H1 (cell line): ENCODE results near the gene CDK8. TPM values are rescaled to one million over a fixed set of nuclear protein-coding genes. Genes with fewer than 3 reads are reported as not detected.

ENCODE experiments used
- CTCF ChIA-PET: fragments of 300-600 bp; sonication (Branson Sonifier 250); formaldehyde crosslinking; loops from one replicate; lab custom pipeline; 2021; ENCODE audit not compliant: partially characterized antibody; lab: Charles Lee
- POLR2A ChIA-PET: fragments of 300-600 bp; sonication (Branson Sonifier 250); formaldehyde crosslinking; loops from one replicate; lab custom pipeline; 2021; ENCODE audit warnings: inconsistent platforms; ENCODE audit not compliant: partially characterized antibody; lab: Charles Lee
- DNase-seq, 2 experiments: peaks; one replicate each; pipeline versions ENCODE4 v3.0.0 to v3.0.0-alpha.2; 2010 to 2022; ENCODE audit warnings: low spot score in 2 of 2, low read depth in 1 of 2, mixed read lengths in 1 of 2
- FAIRE-seq: peaks from 2 replicates; lab custom pipeline; 2011; peaks lifted over from hg19 to GRCh38; lab: Jason Lieb, UNC
- H2AFZ ChIP-seq: 2 replicates; pipeline ENCODE4 v1.8.1; 2012; ENCODE audit warnings: low read length, inconsistent platforms
- H2AK5ac ChIP-seq: 2 replicates; pipeline ENCODE4 v1.6.1; 2013; ENCODE audit warnings: low read depth, low read length
- H2BK120ac ChIP-seq: replicated peaks from 2 replicates; pipeline ENCODE3; 2013; ENCODE audit warnings: low read depth, low read length, inconsistent platforms
- H2BK12ac ChIP-seq: 2 replicates; pipeline ENCODE4 v1.6.1; 2013; ENCODE audit warnings: low read depth, low read length
- H2BK15ac ChIP-seq: 2 replicates; pipeline ENCODE4 v1.6.1; 2013; ENCODE audit warnings: low read length
- H2BK20ac ChIP-seq: 2 replicates; pipeline ENCODE4 v1.6.1; 2013; ENCODE audit warnings: low read length
- H2BK5ac ChIP-seq: 2 replicates; pipeline ENCODE4 v1.6.1; 2013; ENCODE audit warnings: low read depth, low read length
- H3K14ac ChIP-seq: 2 replicates; pipeline ENCODE4 v1.6.1; 2013; ENCODE audit warnings: inconsistent platforms; ENCODE audit not compliant: insufficient read length
- H3K18ac ChIP-seq: 2 replicates; pipeline ENCODE4 v1.6.1; 2013; ENCODE audit warnings: low read length; ENCODE audit errors: extremely low read depth
- H3K23ac ChIP-seq: 2 replicates; pipeline ENCODE4 v1.6.1; 2013; ENCODE audit warnings: inconsistent platforms; ENCODE audit not compliant: insufficient read length
- H3K23me2 ChIP-seq: 2 replicates; pipeline ENCODE4 v1.6.1; 2013; ENCODE audit warnings: low read depth, low read length
- H3K27ac ChIP-seq: 2 replicates; pipeline ENCODE4 v1.6.1; 2011; ENCODE audit warnings: low read depth, low read length, inconsistent platforms
- H3K27me3 ChIP-seq, 4 experiments: replicated peaks in 1 of 4; 1 replicate in 1 of 4; 2 replicates in 3 of 4; pipeline versions ENCODE4 v1.6.1 to v1.8.1; 2011 to 2013; ENCODE audit warnings: low read length in 3 of 4, mild to moderate bottlenecking in 3 of 4, inconsistent platforms in 2 of 4, mixed read lengths in 2 of 4, moderate library complexity in 1 of 4; ENCODE audit not compliant: control insufficient read depth in 3 of 4, insufficient read depth in 3 of 4; ENCODE audit errors: extremely low read depth in 1 of 4
- H3K36me3 ChIP-seq, 4 experiments: 2 replicates each; pipeline versions ENCODE4 v1.6.1 to v1.8.1; 2011 to 2013; ENCODE audit warnings: mild to moderate bottlenecking in 4 of 4, low read length in 3 of 4, moderate library complexity in 2 of 4, control low read depth in 1 of 4, inconsistent platforms in 1 of 4; ENCODE audit not compliant: insufficient read depth in 4 of 4, control insufficient read depth in 2 of 4
- H3K4ac ChIP-seq: replicated peaks from 2 replicates; pipeline ENCODE3; 2013; ENCODE audit warnings: low read length, low read depth, mixed read lengths, inconsistent platforms; ENCODE audit not compliant: insufficient read length
- H3K4me1 ChIP-seq, 4 experiments: replicated peaks in 1 of 4; 1 replicate in 1 of 4; 2 replicates in 3 of 4; pipeline versions ENCODE4 v1.6.1 to v1.8.1; 2011 to 2013; ENCODE audit warnings: low read length in 3 of 4, inconsistent platforms in 2 of 4, mixed read lengths in 1 of 4; ENCODE audit not compliant: insufficient read depth in 4 of 4, control insufficient read depth in 3 of 4
- H3K4me2 ChIP-seq, 2 experiments: 2 replicates each; pipeline versions ENCODE4 v1.6.1 to v1.8.1; 2011 to 2013; ENCODE audit warnings: low read depth in 2 of 2, low read length in 2 of 2, control low read depth in 1 of 2, inconsistent platforms in 1 of 2, mild to moderate bottlenecking in 1 of 2; ENCODE audit not compliant: insufficient read depth in 1 of 2
- H3K4me3 ChIP-seq, 4 experiments: fragments of 200-600, 300-600 bp in 1 of 4; sonication (generic), shearing (Covaris generic), sonication (Bioruptor Twin) in 1 of 4; 2 replicates each; pipeline versions ENCODE4 v1.5.1 to v1.8.1; 2011 to 2016; ENCODE audit warnings: low read length in 4 of 4, low read depth in 3 of 4, control low read depth in 2 of 4, inconsistent platforms in 2 of 4, mild to moderate bottlenecking in 2 of 4, mixed read lengths in 1 of 4, moderate library complexity in 1 of 4; ENCODE audit not compliant: insufficient read depth in 2 of 4; ENCODE audit errors: extremely low read depth in 1 of 4
- H3K56ac ChIP-seq: replicated peaks from 2 replicates; pipeline ENCODE3; 2013; ENCODE audit warnings: low read depth, mild to moderate bottlenecking, mixed read lengths, low read length, inconsistent platforms; ENCODE audit not compliant: insufficient read length
- H3K79me1 ChIP-seq: 2 replicates; pipeline ENCODE4 v1.6.1; 2013; ENCODE audit warnings: low read depth, low read length, control low read depth
- H3K79me2 ChIP-seq, 2 experiments: 2 replicates each; pipeline versions ENCODE4 v1.6.1 to v1.8.1; 2012 to 2013; ENCODE audit warnings: low read length in 2 of 2, mild to moderate bottlenecking in 2 of 2, inconsistent platforms in 1 of 2; ENCODE audit not compliant: insufficient read depth in 2 of 2, control insufficient read depth in 1 of 2
- H3K9ac ChIP-seq, 4 experiments: replicated peaks in 1 of 4; 1 replicate in 1 of 4; 2 replicates in 3 of 4; pipeline versions ENCODE4 v1.6.1 to v1.8.1; 2011 to 2013; ENCODE audit warnings: low read depth in 3 of 4, low read length in 3 of 4, control low read depth in 2 of 4, mild to moderate bottlenecking in 2 of 4, moderate library complexity in 2 of 4, inconsistent platforms in 1 of 4; ENCODE audit errors: extremely low read depth in 1 of 4
- H3K9me3 ChIP-seq, 2 experiments: 2 replicates each; pipeline versions ENCODE4 v1.6.1 to v1.8.1; 2012 to 2013; ENCODE audit warnings: mild to moderate bottlenecking in 2 of 2, moderate library complexity in 2 of 2, control low read depth in 1 of 2, inconsistent platforms in 1 of 2, low read depth in 1 of 2, low read length in 1 of 2, mixed read lengths in 1 of 2; ENCODE audit not compliant: insufficient read depth in 2 of 2
- H4K20me1 ChIP-seq, 2 experiments: replicated peaks in 1 of 2; 2 replicates each; pipeline versions ENCODE3 to v1.8.1; 2011 to 2013; ENCODE audit warnings: inconsistent platforms in 2 of 2, low read length in 2 of 2, mild to moderate bottlenecking in 1 of 2; ENCODE audit not compliant: insufficient read depth in 2 of 2, control insufficient read depth in 1 of 2
- H4K5ac ChIP-seq: 2 replicates; pipeline ENCODE4 v1.6.1; 2013; ENCODE audit warnings: low read length, low read depth, mixed read lengths, inconsistent platforms; ENCODE audit not compliant: insufficient read length
- H4K8ac ChIP-seq: 2 replicates; pipeline ENCODE4 v1.8.0; 2013; ENCODE audit warnings: mild to moderate bottlenecking, moderate library complexity, low read length, inconsistent platforms; ENCODE audit not compliant: insufficient read depth; ENCODE audit errors: extremely low read depth
- H4K91ac ChIP-seq: replicated peaks from 2 replicates; pipeline ENCODE3; 2013; ENCODE audit warnings: low read length, mixed read lengths, inconsistent platforms; ENCODE audit not compliant: insufficient read length
- CBX8 ChIP-seq: fragments of 300-800, 300-1000 bp; sonication (generic); IDR thresholded peaks from 2 replicates; pipeline ENCODE4 v1.7.1; 2016; ENCODE audit warnings: low read depth, low read length, borderline replicate concordance
- CHD2 ChIP-seq: IDR thresholded peaks from 2 replicates; pipeline ENCODE4 v1.6.1; 2012; ENCODE audit warnings: low read length, improper control_type of control experiment
- WGBS, 2 experiments: shearing (Covaris generic) in 1 of 2; methylation state at CpG; one replicate each; pipeline versions ENCODE4 v1.1.6 to v1.1.7; 2013 to 2015; ENCODE audit warnings: low lambda C conversion rate in 2 of 2, mixed read lengths in 2 of 2, inconsistent platforms in 1 of 2, low coverage in 1 of 2, missing lambda C conversion rate in 1 of 2; ENCODE audit not compliant: insufficient replicate concordance in 2 of 2, insufficient coverage in 1 of 2, insufficient read length in 1 of 2; ENCODE audit errors: extremely low coverage in 1 of 2, missing lambda C conversion rate in 1 of 2; 5-methylcytosine and 5-hydroxymethylcytosine counted together
- polyA plus RNA-seq, 7 experiments: library from polyadenylated mRNA; depleted of rRNA in 3 of 7; stranded (reverse) in 5 of 7; unstranded in 2 of 7; fragments of >200 nt in 5 of 7; fragments of 200-250 nt in 2 of 7; gene quantifications; 1 replicate in 5 of 7; 2 replicates in 1 of 7; 4 replicates in 1 of 7; pipeline versions ENCODE4 v1.2.1 to v1.2.3, GENCODE V29; 2011 to 2013; ENCODE audit warnings: missing spikeins in 2 of 7, mixed read lengths in 2 of 7
- total RNA-seq: library from RNA; stranded (reverse); fragmentation: NEBNext Ultra II Directional; extraction: Animal tissue kit (Norgen Biotek cat#: 25700); gene quantifications from 2 replicates; pipeline ENCODE4 v1.2.1, GENCODE V29; 2021
- TF ChIP-seq, protein P1 (sequence below): IDR thresholded peaks from 2 replicates; pipeline ENCODE4 v1.6.1; 2011; ENCODE audit warnings: low read depth, mild to moderate bottlenecking, low read length; ENCODE audit not compliant: insufficient read depth

The CDK8 gene
- total and polyA plus RNA-seq, 2 of the 8 experiments (the other 6 are each of a cell fraction or from before 2014, with no cell fraction given), result 22.1 to 25.6 TPM

DNA sequence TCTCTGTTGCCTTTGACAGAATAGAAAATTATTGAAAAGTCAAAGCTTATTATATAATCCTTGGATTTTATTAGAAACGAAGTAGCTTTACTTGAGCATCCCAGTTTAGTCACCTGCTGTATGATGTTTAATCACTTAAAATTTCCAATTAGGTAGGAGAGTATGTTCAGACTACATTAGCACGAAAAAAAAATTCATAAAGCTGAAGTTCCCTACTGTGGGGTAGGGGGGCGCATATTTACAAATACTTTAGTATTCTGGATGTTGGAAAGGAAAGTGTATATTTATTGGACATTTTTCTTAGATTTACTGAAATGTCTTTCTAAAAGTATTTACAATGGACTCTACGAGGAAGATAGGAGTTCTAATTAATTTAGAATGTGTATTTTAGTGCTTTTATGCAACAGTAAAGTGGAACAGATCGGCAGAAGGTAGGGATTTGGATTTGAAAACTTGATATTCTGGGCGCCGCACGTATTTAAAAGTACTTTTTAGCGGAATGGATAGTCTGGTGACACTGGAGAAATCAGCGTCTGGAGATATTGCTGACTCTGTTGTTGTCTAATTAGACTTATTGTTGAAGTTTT lies 1.9 kb downstream of the CDK8 start:
- no peak overlapping the region for H4K91ac ChIP-seq
- H3K9ac ChIP-seq, result peak overlapping the region in 1 of 4 experiments; percentile 71; a peak in 1 of 7 replicates
- no peak overlapping the region for H2AFZ ChIP-seq
- H3K4me2 ChIP-seq, result peak overlapping the region; percentile 61 to 84
- no peaks in the 10 kb centered on the region for H3K9me3 ChIP-seq
- no peak overlapping the region for H3K14ac ChIP-seq
- peaks cover 2% of the 10 kb centered on the region; the same call in 1 of the 2 replicates for H3K79me1 ChIP-seq
- peak overlapping the region; percentile 89 to 93 (median 89); a peak in 6 of 8 replicates for H3K4me3 ChIP-seq
- no peaks in the 10 kb centered on the region for H3K27me3 ChIP-seq
- peaks cover 4 to 63% of the 10 kb centered on the region in 2 experiments; a peak in 3 of 4 replicates for H3K79me2 ChIP-seq
- no peak overlapping the region for H2BK15ac ChIP-seq
- H3K36me3 ChIP-seq, result no peaks in the 10 kb centered on the region
- CTCF ChIA-PET, result interaction anchor here (0.6 to 1.4 kb wide), 6 partner anchors 21 to 373 kb away, joined by 3 read pairs; no protein-coding TSS in a partner anchor
- no peak for FAIRE-seq
- peaks cover 4 to 9% of the 10 kb centered on the region in 2 experiments for H4K20me1 ChIP-seq
- H2BK5ac ChIP-seq, result no peak overlapping the region
- H2BK20ac ChIP-seq, result no peak overlapping the region
- POLR2A ChIA-PET, result interaction anchor here (1.9 kb wide), 1 partner anchor 21 kb away, joined by 5 read pairs; no protein-coding TSS in a partner anchor
- peaks cover 3% of the 10 kb centered on the region; the same call in 1 of the 2 replicates for H3K23me2 ChIP-seq
- H2AK5ac ChIP-seq, result no peak overlapping the region
- no peak overlapping the region for H2BK12ac ChIP-seq
- H3K56ac ChIP-seq, result no peak overlapping the region
- WGBS, 2 experiments, result 59% methylated on average over 10 of the region's 10 CpGs; no CpG with 5 or more reads in 1 of the 2 experiments
- H4K5ac ChIP-seq, result no peak overlapping the region
- peaks cover 0 to 3% (median 0%) of the 10 kb centered on the region in 4 experiments; a peak in 1 of 7 replicates for H3K4me1 ChIP-seq
- TF ChIP-seq CHD2 (no peak), CBX8 (no peak)
- TF ChIP-seq, protein P1, sequence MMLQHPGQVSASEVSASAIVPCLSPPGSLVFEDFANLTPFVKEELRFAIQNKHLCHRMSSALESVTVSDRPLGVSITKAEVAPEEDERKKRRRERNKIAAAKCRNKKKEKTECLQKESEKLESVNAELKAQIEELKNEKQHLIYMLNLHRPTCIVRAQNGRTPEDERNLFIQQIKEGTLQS, result no peak
- no peak overlapping the region for H3K27ac ChIP-seq
- no peak overlapping the region for H3K23ac ChIP-seq
- H3K18ac ChIP-seq, result no peak overlapping the region
- H2BK120ac ChIP-seq, result no peak overlapping the region
- no peak overlapping the region for H3K4ac ChIP-seq
- H4K8ac ChIP-seq, result no peak overlapping the region
- DNase-seq, result no peak
